Kidney (tissue), 14 donors: Measurements from ENCODE around the gene CMIP. TPM values are rescaled to one million over a fixed set of nuclear protein-coding genes. Genes with fewer than 3 reads are reported as not detected.
"Not testable (repeated sequence)": the region's sequence is repeated elsewhere in the genome, so short reads cannot be mapped to it uniquely, and the experiment has no call there.

Source experiments
- DNase-seq, 5 donors: peaks; one replicate each; pipeline ENCODE4 v3.0.0-alpha.2; 2013 to 2020
- FAIRE-seq: peaks from 2 replicates; lab custom pipeline; 2012; peaks lifted over from hg19 to GRCh38; lab: Jason Lieb, UNC
- H3K27ac ChIP-seq, 2 donors: one replicate each; pipeline ENCODE4 v1.7.0; 2013; ENCODE audit warnings: low read depth in 2 of 2, low read length in 2 of 2, inconsistent platforms in 1 of 2
- H3K27me3 ChIP-seq: one replicate; pipeline ENCODE4 v1.7.1; 2013; ENCODE audit warnings: low read length, inconsistent platforms; ENCODE audit not compliant: control insufficient read depth, insufficient read depth
- H3K36me3 ChIP-seq, 3 donors: one replicate each; pipeline versions ENCODE4 v1.7.0 to v1.7.1; 2013; ENCODE audit warnings: low read length in 3 of 3, control low read depth in 1 of 3, inconsistent platforms in 1 of 3; ENCODE audit not compliant: insufficient read depth in 3 of 3, control insufficient read depth in 2 of 3
- H3K4me1 ChIP-seq, 3 donors: one replicate each; pipeline versions ENCODE4 v1.7.0 to v1.7.1; 2013; ENCODE audit warnings: low read length in 3 of 3, inconsistent platforms in 1 of 3, low read depth in 1 of 3; ENCODE audit not compliant: control insufficient read depth in 2 of 3, insufficient read depth in 2 of 3
- H3K4me3 ChIP-seq, 3 donors: one replicate each; pipeline versions ENCODE4 v1.7.0 to v1.8.1; 2013; ENCODE audit warnings: low read length in 3 of 3, control low read depth in 1 of 3, inconsistent platforms in 1 of 3
- H3K9ac ChIP-seq, 3 donors: one replicate each; pipeline versions ENCODE4 v1.7.0 to v1.7.1; 2013; ENCODE audit warnings: low read length in 3 of 3, control low read depth in 1 of 3, inconsistent platforms in 1 of 3
- H3K9me3 ChIP-seq, 3 donors: one replicate each; pipeline versions ENCODE4 v1.7.0 to v1.7.1; 2013; ENCODE audit warnings: low read length in 3 of 3, control low read depth in 1 of 3, inconsistent platforms in 1 of 3; ENCODE audit not compliant: control insufficient read depth in 2 of 3, insufficient read depth in 1 of 3
- CTCF ChIP-seq: IDR thresholded peaks from 3 replicates; pipeline ENCODE4 v1.5.1; 2012; ENCODE audit warnings: mild to moderate bottlenecking, moderate library complexity, borderline replicate concordance; ENCODE audit not compliant: insufficient read depth; ENCODE audit errors: extremely low read depth
- intact Hi-C: fragments of 100-400 bp; cut with DNase I; formaldehyde crosslinking; loops from one replicate; pipeline ENCODE4 v1.11.1; 2022
- polyA plus RNA-seq: library from polyadenylated mRNA; stranded (reverse); fragments of 350-450 nt; fragmentation: Illumina TruSeq; extraction: RNeasy Lipid Tissue Mini Kit (QIAGEN cat#74804); gene quantifications from one replicate; pipeline ENCODE4 v1.2.3, GENCODE V29; 2014; ENCODE audit warnings: low read depth, low replicate concordance; ENCODE audit not compliant: insufficient read depth
- total RNA-seq: library from RNA; stranded (reverse); fragmentation: NEBNext Ultra II Directional; extraction: Animal tissue kit (Norgen Biotek cat#: 25700); gene quantifications from one replicate; pipeline ENCODE4 v1.2.1, GENCODE V29; 2021
- donor health status: control.
- donor health status: control.
- donor health status: control.
- donor health status: control.
- donor health status: control.
- donor health status: DM: yes; HTN: yes; CAD: no.
- donor health status: Normal renal cell carcinoma (clear cell type).

The CMIP gene
- total and polyA plus RNA-seq, 2 donors from 2014 or later = 16.6 to 65.7 TPM

- no peaks in the 10 kb centered on the region for H3K36me3 ChIP-seq
- TF ChIP-seq CTCF = no peak
- H3K9ac ChIP-seq = no peak overlapping the region
- H3K27ac ChIP-seq = no peak overlapping the region
- intact Hi-C loops = no loop called here
- peak in 1 of 5 donors; percentile 87 for DNase-seq
- no peaks in the 10 kb centered on the region for H3K27me3 ChIP-seq
- H3K9me3 ChIP-seq = no peaks in the 10 kb centered on the region
- peaks cover 0 to 3% (median 0%) of the 10 kb centered on the region in 3 donors for H3K4me1 ChIP-seq
- no peak for FAIRE-seq
- no peak overlapping the region for H3K4me3 ChIP-seq
These were observed 294.3 kb downstream of the CMIP start for GRCh38 chr16:81738783-81739496.

GRCh38 chr16:81739503-81739902 is 294.9 kb downstream of the CMIP start:
- H3K9ac ChIP-seq = no peak overlapping the region
- no peak for TF ChIP-seq CTCF
- no peaks in the 10 kb centered on the region for H3K36me3 ChIP-seq
- no peaks in the 10 kb centered on the region for H3K27me3 ChIP-seq
- no peaks in the 10 kb centered on the region for H3K9me3 ChIP-seq
- FAIRE-seq (no peak), DNase-seq (no peak)
- peaks cover 0 to 3% (median 0%) of the 10 kb centered on the region in 3 donors for H3K4me1 ChIP-seq
- no peak overlapping the region for H3K27ac ChIP-seq
- intact Hi-C loops = no loop called here
- no peak overlapping the region for H3K4me3 ChIP-seq

- intact Hi-C loops = loop anchor here (10.0 kb wide), 1 partner anchor 705 kb away; the partner anchor contains the start of gene ATMIN
- Histone ChIP-seq H3K4me3 (no peak overlapping the region), H3K27me3 (no peaks in the 10 kb centered on the region), H3K4me1 (peaks cover 0 to 3% (median 0%) of the 10 kb centered on the region in 3 donors), H3K36me3 (no peaks in the 10 kb centered on the region), H3K27ac (no peak overlapping the region), H3K9ac (no peak overlapping the region), H3K9me3 (no peaks in the 10 kb centered on the region)
- no peak for DNase-seq
- no peak for FAIRE-seq
- no peak for TF ChIP-seq CTCF
These were observed 295.6 kb downstream of the CMIP start for GRCh38 chr16:81740169-81740568.

GRCh38 chr16:81741430-81741770 is 296.8 kb downstream of the CMIP start:
- H3K27me3 ChIP-seq, H3K36me3 ChIP-seq, FAIRE-seq, H3K4me1 ChIP-seq, H3K27ac ChIP-seq, DNase-seq, H3K9me3 ChIP-seq, H3K4me3 ChIP-seq, H3K9ac ChIP-seq: not testable (repeated sequence)
- intact Hi-C loops = loop anchor here (10.0 kb wide), 1 partner anchor 707 kb away; the partner anchor contains the start of gene ATMIN
